HPDE6-E6E7 (cell line): ENCODE measurements around the gene PRKD1.
"Not testable (repeated sequence)": the region's sequence is repeated elsewhere in the genome, so short reads cannot be mapped to it uniquely, and the experiment has no call there.

Experiments
- DNase-seq: peaks from one replicate; pipeline ENCODE4 v3.0.0; 2011; ENCODE audit warnings: missing footprints; ENCODE audit errors: extremely low spot score

The PRKD1 gene

DNA sequence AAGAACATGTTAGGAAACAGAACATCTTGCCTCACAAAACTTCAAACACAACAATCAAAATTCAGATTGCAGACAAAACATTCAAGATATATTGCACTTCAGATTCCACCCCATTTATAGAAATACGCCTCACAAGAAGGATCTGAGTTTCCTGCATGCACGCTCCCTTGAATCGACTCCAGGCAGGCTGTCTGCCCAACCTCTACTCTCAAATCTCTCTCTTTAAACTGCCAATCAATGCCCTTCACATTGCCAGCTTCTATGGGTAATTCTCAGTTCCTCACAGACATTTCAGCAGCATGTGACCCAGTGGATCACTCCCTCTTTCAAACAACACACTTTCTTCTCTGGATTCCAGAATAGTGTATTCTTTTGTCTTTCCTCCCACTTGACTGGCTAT lies 184.1 kb downstream of the PRKD1 start:
- no peak for DNase-seq

DNA sequence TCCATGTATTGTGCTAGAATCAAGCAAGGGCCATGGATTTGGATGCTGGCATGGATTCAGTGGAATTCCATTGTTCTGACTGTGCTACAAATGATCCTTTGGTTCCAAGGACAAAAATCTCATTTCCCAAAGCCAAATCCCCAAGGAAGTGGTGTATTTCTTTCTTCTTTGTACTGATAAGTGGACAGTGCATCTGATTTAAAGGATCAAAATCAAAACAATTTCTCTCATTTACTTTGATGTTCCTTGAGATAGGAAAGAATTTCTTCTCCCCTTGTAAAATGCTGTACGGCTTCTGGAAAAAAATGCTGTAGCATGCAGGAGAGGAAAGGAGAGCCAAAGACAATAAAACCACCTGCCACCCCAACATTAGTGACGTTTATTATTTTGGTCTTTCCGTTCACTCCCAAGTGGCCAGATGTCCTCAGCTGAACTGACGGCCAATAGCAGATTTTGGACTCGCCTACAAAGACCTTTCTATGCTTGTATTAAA lies 185.7 kb downstream of the PRKD1 start:
- DNase-seq, result no peak

DNA sequence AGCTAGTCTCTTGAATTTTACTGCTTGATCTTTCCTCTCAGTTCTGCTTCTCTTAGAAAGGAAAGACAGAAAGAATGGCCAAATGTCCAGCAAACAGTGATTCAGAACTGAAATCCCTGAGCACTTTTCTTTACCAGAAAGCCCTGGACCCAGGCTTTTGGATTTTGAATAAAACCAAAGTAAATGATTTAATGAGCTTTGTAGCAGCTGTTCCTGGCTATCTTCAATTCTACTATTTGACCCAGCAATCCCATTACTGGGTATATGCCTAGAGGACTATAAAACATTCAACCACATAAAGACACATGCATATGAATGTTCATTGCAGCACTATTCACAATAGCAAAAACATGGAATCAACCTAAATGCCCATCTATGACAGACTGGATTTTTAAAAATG lies 187.2 kb downstream of the PRKD1 start:
- DNase-seq, result no peak

DNA sequence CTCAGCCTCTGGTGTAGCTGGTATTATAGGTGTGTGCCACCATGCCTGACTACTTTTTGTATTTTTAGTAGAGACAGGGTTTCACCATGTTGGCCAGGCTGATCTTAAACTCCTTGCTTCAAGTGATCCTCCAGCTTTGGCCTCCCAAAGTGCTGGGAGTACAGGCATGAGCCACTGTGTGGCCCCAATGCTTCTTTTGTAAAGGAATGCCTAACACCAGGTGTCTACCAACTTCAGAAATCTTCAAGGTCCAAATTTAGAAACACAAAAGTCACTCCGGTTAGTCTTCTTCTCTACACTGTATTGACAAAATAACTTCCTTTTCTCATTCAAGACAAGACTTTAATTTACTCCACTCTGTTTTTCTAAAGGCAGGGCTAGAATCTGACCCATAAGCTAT lies 188.7 kb downstream of the PRKD1 start:
- DNase-seq, result no peak

DNA sequence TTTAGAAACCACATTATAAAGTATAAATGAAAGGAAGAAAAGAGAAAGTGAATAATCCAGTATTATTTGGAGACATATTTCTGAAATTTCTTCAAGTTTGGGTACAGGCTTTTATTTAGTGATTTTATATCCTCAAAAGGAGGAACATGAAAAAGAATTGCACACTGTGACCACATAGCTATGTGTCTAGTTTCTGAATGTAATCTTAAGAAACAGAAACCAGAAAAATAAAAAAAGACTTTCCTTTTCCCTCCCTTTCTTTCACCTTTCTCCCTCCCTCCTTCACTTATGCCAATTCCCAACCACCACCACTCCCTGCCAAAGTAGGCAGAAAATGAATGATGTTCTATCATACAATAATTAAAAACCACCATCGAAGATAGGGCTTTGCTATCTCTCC lies 189.6 kb downstream of the PRKD1 start:
- DNase-seq, result no peak

DNA sequence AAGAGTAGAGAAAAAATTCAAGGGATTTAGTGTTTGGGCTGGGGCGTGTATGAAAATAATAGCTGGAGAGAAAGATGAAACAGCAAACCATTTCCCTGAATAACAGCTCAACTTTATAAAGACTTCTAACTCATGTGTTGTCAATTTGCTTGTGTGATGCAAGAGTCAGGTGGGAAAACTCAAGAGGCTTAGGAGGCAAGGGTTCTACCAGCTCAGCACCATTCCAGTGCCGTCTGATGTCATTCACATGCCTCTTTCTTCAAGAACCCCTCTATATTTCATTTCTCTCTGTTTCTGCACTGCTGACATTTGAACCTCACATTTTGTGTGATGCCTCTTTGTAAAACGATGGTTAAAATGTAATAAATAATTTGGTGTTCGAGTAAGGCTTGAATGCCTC lies 192.2 kb downstream of the PRKD1 start:
- DNase-seq, result no peak

DNA sequence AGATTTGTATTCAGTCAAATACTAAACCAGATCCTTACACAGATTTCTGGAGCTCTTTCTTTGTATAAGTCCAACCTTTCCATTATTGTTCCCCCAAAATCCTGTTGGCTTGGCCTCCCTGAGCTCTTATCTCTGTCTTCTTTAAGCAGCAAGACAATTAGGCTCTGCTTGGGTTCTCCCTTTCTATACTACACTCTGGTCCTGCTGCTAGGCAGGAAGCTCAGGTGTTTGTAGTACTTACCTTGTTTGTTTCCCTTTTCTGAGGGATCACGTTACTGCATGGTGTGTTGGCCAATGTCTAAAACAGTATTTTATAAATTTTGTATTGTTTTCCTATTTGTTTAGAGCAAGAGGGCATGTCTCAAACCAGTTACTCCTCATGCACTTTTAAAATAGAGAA lies 192.9 kb downstream of the PRKD1 start:
- no peak for DNase-seq

DNA sequence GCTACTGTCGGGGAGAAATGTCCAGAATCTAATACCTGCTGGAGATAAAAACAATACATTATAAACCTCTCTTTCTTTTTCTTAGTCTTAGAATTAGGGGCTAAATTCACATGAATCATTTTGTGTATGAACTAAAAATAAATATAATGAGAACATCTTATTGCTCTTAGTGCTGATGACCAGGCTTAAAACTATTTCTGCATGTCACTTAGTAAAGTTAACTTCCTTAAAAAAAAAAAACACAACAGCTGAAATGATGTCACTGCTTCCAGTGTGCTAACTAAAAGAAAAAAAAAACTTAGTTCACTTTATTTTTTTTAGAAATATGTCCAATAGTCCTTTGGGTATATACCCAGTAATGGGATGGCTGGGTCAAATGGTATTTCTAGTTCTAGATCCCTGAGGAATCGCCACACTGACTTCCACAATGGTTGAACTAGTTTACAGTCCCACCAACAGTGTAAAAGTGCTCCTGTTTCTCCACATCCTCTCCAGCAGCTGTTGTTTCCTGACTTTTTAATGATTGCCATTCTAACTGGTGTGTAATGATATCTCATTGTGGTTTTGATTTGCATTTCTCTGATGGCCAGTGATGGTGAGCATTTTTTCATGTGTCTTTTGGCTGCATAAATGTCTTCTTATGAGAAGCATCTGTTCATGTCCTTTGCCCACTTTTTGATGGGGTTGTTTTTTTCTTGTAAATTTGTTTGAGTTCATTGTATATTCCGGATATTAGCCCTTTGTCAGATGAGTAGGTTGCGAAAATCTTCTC lies 200.9 kb downstream of the PRKD1 start:
- not testable (repeated sequence) for DNase-seq

DNA sequence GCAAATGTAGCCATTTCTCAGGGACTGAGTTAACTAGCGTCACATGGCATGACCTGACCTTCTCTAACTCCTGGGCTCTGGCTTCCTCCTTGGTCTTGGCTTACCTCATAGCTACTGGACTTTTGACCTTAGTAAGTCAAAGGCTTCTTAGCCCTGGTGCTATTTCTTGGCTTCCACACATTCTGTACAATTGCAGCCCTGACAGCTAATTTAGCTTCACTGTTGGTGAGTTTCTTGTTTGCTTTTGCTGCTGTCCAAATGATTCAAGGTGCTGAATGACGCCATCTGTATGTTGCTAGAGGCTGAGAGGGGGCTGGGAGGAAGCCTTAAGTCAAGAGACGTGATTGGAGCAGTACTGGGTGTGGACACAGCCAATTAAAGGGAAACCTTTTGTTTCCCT lies 202.7 kb downstream of the PRKD1 start:
- no peak for DNase-seq

DNA sequence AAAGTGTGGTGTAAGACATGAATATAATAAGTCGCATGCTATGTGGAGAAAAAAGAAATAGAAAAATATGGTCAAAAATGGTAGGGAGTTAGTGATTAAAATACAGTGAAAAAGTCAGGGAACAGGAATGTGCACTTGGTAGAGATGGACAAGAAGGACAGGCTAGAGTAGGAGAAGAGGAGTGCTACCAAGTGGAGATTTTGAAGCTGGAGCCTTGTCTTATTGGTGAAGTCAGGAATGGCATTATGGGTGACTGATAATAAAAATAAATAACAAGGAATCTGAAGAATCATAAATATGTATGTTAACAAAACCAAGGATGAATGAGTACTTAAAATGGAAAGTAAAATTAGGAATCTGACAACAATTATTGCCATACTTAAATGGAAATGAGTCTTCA lies 204.8 kb downstream of the PRKD1 start:
- no peak for DNase-seq

DNA sequence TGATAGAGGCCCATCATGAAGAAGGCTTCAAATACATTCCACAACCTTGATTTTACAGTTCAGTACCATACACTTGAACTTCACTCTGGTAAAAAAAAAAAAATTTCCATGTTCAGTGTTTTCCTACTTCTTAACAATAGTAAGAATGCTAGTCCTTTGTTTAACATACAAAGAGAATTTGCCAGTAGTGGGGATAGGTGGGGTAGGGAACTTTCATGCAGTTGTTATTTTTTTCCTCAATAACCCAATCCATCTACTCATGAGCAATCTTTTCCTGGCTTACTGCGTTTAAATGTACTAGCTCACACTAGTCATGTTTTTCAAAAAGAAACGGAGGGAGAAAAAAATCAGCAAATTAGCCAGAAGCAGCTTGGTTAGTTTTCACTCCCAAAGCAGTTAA lies 206.1 kb downstream of the PRKD1 start:
- no peak for DNase-seq

DNA sequence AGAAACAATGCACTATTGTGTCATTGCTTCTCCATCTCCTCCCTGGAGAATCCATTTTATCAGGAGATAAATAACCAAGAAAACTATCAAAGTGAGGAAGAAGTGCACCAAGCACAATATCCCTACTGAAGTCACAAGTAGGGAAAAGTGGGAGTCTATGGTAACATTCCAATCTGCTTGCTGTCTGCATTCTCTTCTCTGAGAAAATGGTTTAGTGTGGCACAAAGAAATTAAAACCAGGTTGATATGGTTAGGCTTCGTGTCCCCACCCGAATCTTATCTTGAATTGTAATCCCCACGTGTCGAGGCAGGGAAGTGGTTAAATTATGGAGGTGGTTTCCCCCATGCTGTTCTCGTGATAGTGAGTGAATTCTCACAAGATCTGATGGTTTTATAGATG lies 209.7 kb downstream of the PRKD1 start:
- DNase-seq, result no peak

DNA sequence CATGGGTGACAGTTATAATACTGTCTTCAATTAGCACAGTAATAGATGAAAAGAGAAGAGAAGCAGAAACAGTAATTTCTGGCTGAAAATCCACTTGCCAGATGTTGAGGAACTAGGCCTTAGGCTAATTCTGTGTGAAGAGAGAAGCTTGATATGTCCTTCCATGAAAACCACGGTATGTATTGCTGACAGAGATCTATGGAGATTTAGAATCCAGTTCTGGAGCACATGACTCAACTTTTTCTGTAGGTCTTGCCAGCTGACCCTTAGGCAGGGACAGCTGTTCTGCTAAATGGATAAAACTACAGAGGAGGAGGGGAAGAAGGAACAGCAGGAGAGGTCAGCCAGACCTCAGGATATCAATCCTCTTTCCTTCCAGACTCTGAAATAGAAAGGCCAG lies 211.5 kb downstream of the PRKD1 start:
- DNase-seq, result no peak

DNA sequence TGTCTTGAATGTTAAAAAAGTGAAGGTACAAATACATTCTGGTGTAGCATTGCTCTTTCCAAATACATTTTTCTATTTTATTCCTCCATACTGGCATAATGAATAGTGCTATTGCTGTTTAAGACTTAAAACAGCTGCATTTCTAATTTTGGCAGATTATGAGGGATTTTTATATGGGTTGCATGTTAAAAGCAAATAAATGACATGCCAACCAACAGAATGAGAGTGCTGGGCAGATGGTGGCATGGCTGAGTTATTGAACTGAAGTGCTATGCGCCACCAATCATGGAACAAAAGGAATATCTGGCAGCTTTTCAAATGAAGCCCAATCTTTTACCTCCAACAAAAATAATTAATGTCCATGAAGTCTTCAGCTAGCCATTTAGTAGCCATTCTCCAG lies 215.0 kb downstream of the PRKD1 start:
- no peak for DNase-seq

DNA sequence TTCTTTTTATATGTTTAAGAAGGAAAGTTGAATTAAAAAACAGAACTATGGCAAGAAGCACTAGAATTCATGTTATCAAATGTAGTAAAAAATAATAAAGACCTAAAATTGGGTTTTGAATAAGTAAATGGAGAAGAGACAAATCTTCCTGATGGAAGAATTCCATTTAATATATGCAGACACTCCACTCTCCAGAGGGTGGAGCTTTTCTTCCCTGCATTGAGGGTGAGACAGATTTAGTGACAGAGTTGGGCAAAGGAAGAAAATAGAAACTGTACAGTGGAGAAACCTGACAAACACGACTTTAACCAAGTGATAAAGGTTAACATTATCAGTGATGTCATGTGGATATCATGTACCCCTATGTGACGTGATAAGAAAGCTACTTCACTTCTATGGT lies 217.6 kb downstream of the PRKD1 start:
- no peak for DNase-seq

DNA sequence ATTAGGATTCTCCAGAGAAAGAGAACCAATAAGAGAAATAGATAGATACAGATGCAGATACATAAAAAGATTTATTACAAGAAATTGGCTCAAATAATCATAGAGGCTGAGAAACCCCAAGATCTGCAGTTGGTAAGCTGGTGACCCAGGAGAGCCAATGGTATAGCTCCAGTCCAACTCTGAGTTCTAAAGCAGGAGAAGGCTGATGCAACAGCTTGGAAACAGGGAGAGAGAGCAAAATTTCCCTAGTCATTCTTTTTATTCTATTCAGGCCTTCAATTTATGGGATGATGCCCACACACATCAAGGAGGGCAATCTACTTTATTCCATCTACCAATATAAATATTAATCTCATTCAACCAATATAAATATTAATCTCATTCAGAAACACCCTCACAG lies 218.2 kb downstream of the PRKD1 start:
- DNase-seq, result no peak

DNA sequence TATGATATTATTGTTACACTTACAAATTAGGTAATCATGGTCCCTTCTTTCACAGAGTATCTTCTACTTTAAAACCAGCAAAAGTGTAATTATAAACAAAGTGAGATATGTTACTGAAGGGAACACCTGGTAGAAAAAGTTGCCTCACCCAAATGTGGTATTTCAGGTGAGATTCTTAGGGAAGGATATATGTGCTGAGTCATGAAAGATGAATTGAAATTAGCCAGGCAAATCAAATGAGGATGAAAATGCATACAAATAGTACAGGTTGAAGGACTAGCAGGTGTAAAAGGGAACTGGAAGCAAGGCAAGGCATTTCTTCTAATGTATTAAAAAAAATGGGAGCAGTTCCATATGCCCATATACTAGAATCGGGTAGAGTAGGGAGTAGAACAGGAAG lies 220.9 kb downstream of the PRKD1 start:
- DNase-seq, result no peak

DNA sequence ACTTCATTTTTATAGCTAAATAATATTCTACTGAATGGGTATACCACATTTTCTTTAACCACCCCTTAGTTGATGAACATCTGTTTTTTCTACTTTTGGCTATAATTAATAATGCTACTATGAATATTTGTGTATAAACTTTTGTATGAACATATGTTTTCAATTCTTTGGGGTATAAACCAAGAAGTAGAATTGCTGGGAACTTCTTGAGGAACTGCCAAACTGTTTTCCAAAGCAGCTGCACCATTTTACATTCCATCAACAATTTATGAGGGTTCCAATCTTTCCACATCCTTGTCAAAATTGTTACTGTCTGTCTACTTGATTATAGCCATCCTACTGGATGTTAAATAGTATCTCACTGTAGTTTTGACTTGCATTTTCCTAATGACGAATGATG lies 221.8 kb downstream of the PRKD1 start:
- no peak for DNase-seq

DNA sequence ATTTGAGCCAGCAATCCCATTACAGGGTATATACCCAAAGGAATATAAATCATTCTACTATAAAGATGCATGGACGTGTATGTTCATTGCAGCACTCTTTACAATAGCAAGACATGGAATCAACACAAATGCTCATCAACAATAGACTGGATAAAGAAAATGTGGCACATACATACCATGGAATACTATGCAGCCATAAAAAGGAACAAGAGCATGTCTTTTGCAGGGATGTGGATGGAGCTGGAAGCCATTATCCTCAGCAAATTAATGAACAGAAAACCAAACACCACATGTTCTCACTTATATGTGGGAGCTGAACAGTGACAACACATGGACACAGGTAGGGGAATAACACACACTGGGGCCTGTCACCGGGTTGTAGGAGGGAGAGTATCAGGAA lies 238.1 kb downstream of the PRKD1 start:
- not testable (repeated sequence) for DNase-seq

DNA sequence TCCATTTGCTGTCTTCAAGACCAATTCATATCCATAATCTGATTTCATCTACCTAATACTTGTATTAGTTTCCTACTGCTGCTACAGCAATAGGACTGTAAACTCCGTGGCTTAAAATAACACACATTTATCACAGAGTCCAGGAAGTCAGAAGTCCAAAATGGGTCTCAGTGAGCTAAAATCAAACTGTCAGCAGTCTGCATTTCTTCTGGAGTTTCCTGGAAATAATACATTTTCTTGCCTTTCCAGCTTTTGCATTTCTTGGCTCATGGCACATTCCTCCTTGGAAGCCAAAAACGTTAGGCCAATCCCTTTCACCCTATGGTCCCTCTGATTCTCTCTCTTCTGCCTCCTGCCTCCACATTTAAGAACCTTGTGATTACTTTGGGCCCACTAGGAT lies 239.8 kb downstream of the PRKD1 start:
- DNase-seq, result no peak

DNA sequence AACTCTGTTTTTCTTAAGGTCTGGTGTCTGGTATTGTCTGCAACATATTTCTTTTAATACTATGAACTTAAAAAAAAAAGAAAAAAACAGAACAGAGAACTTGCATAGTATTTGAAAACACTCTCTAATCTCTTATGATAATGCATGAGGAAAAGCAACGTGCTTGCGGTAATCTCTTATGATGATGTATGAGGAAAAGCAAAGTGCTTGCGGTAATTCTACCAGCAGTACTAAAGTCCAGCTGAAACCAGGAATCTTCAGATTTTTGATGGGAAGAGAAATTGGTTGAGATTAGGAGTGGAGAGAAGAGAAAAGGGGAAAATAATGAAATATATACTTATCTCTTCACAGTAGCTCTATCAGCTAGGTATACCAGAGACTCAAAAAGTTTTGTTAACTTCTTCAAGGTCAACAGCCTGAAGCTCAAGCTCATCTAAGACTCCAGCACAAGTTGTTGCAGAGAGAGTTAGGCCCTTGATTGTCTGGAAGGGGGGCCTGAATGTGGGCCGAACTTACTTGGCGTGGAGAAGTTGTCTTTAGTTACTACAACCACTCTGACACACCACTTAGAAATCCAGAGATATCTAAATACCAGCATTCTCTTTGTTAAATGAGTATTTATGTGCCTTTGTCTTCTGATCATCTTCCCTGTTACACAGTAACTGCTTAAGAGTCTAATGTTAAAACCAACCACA lies 240.4 kb downstream of the PRKD1 start:
- no peak for DNase-seq

DNA sequence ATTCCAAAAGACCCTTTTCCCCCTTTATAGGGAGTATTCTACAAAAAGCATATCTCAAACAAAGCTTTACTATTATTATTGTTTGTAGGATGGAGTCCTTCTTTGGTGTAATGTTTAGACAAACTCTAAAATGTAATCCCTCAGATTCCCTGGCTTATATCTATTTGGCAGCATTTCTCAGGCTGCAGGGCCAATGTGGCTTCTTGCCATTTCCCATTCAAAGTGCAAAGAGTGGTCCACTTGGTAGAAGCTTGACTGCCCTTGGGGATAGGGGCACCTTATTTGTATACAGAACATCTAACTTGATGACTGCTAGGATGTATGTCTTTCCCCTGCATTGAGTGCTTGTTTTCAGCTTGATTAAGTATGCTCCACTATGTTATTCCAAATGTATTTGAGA lies 242.7 kb downstream of the PRKD1 start:
- DNase-seq, result no peak

DNA sequence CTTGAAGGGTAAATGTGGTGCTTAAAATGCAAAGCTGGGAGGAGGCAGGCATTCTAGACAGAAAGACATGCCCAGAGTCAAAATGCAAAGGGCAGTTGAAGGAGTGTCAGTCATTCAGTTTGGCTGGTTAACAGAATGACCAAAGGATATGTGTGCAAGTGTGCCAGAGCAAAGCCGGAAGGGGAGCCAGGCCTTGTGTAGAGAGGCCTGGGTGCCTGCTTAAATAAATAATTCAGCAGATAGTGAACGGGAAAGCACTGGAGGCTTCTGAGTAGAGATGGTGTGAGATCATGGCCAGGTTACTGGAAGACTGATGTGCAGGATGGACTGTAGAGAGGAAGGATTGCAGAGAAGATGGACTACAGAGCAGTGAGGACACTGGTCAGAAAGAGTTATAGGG lies 244.9 kb downstream of the PRKD1 start:
- no peak for DNase-seq

DNA sequence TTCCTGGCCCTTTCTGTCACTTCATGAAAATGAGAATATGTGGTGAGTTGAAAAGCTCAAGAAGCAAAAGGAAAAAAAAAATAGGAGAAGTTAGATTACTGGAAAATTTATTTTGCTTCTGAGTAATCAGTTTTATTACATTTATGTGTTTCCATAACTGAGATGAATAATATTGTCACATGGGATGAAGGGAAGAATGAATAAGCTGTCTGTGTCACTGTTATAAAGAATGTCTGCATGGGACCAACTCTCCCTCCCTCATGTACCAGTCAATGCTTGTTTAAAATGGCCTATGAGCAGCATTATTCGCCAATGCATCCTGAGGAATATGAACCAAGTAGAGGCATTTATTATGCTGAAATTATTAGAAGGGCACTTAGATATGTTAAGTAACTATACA lies 246.3 kb downstream of the PRKD1 start:
- DNase-seq, result no peak
